Upper lobe of right lung (tissue), 1 donor: ENCODE measurements around the gene SMCP. TPM values are rescaled to one million over a fixed set of nuclear protein-coding genes. Genes with fewer than 3 reads are reported as not detected.

Experiments
- ATAC-seq: fragments of 200-7000 bp; cut with Tn5 transposase; one replicate; pipeline ENCODE4 v1.9.1; 2020; ENCODE audit warnings: mild to moderate bottlenecking, moderate library complexity
- DNase-seq: peaks from one replicate; pipeline ENCODE4 v3.0.0-alpha.2; 2020
- H3K27ac ChIP-seq: fragments of 200-600 bp; one replicate; pipeline ENCODE4 v1.8.0; 2022
- H3K27me3 ChIP-seq: fragments of 200-600 bp; one replicate; pipeline ENCODE4 v1.8.0; 2022; ENCODE audit warnings: mild to moderate bottlenecking
- H3K36me3 ChIP-seq: fragments of 200-600 bp; one replicate; pipeline ENCODE4 v1.8.0; 2022
- H3K4me1 ChIP-seq: fragments of 200-600 bp; one replicate; pipeline ENCODE4 v1.8.0; 2022
- H3K4me3 ChIP-seq: fragments of 200-600 bp; one replicate; pipeline ENCODE4 v1.8.0; 2022; ENCODE audit warnings: mild to moderate bottlenecking
- H3K9me3 ChIP-seq: fragments of 200-600 bp; one replicate; pipeline ENCODE4 v1.8.0; 2022
- CTCF ChIP-seq: fragments of 200-600 bp; IDR thresholded peaks from one replicate; pipeline ENCODE4 v1.8.0; 2022; ENCODE audit warnings: antibody characterized with exemption
- intact Hi-C: fragments of 100-400 bp; cut with DNase I; formaldehyde crosslinking; loops from one replicate; pipeline ENCODE4 v1.11.0; 2022
- total RNA-seq: library from RNA; stranded (reverse); fragmentation: NEBNext Ultra II Directional; extraction: Animal tissue kit (Norgen Biotek cat#: 25700); gene quantifications from one replicate; pipeline ENCODE4 v1.2.1, GENCODE V29; 2021
- donor health status: DM: no; HTN: yes; CAD: no; lungs with severe emphysema.

The SMCP gene
- total RNA-seq, 1 donor from 2014 or later = not detected

GRCh38 chr1:152886758-152887409 is 8.8 kb downstream of the SMCP start:
- DNase-seq (no peak), ATAC-seq (peak; percentile 39)
- no peak overlapping the region for H3K27ac ChIP-seq
- H3K4me1 ChIP-seq = no peaks in the 10 kb centered on the region
- intact Hi-C loops = no loop called here
- H3K9me3 ChIP-seq = no peaks in the 10 kb centered on the region
- no peaks in the 10 kb centered on the region for H3K27me3 ChIP-seq
- no peak for TF ChIP-seq CTCF
- no peak overlapping the region for H3K4me3 ChIP-seq
- no peaks in the 10 kb centered on the region for H3K36me3 ChIP-seq

GRCh38 chr1:152888126-152888525 is 10.0 kb downstream of the SMCP start:
- intact Hi-C loops = no loop called here
- no peak for TF ChIP-seq CTCF
- DNase-seq (no peak), ATAC-seq (no peak)
- Histone ChIP-seq H3K27me3 (no peaks in the 10 kb centered on the region), H3K4me1 (no peaks in the 10 kb centered on the region), H3K27ac (no peak overlapping the region), H3K36me3 (no peaks in the 10 kb centered on the region), H3K9me3 (no peaks in the 10 kb centered on the region), H3K4me3 (no peak overlapping the region)

- Histone ChIP-seq H3K4me3 (no peak overlapping the region), H3K4me1 (no peaks in the 10 kb centered on the region), H3K9me3 (no peaks in the 10 kb centered on the region), H3K27ac (no peak overlapping the region), H3K36me3 (no peaks in the 10 kb centered on the region), H3K27me3 (peaks cover 9% of the 10 kb centered on the region)
- DNase-seq (no peak), ATAC-seq (no peak)
- TF ChIP-seq CTCF = no peak
- intact Hi-C loops = no loop called here
These were observed 20.9 kb downstream of the SMCP start for GRCh38 chr1:152899027-152899426.

GRCh38 chr1:152899883-152900282 is 21.8 kb downstream of the SMCP start:
- intact Hi-C loops = no loop called here
- Histone ChIP-seq H3K9me3 (no peaks in the 10 kb centered on the region), H3K4me1 (no peaks in the 10 kb centered on the region), H3K27me3 (peaks cover 9% of the 10 kb centered on the region), H3K36me3 (no peaks in the 10 kb centered on the region), H3K27ac (no peak overlapping the region), H3K4me3 (no peak overlapping the region)
- DNase-seq (no peak), ATAC-seq (no peak)
- TF ChIP-seq CTCF = no peak

- no peak for DNase-seq
- ATAC-seq = no peak
- H3K27me3 ChIP-seq = peaks cover 4% of the 10 kb centered on the region
These were observed 23.5 kb downstream of the SMCP start for GRCh38 chr1:152901631-152902030.

More at GRCh38 chr1:152901631-152902030, 23.5 kb downstream of the SMCP start:
- intact Hi-C loops = no loop called here
- TF ChIP-seq CTCF = no peak
- no peak overlapping the region for H3K4me3 ChIP-seq
- H3K9me3 ChIP-seq = no peaks in the 10 kb centered on the region
- no peak overlapping the region for H3K27ac ChIP-seq
- no peaks in the 10 kb centered on the region for H3K36me3 ChIP-seq
- H3K4me1 ChIP-seq = no peaks in the 10 kb centered on the region
